Upper lobe of left lung (tissue), 6 donors: ENCODE results near the gene SPEF2. TPM values are rescaled to one million over a fixed set of nuclear protein-coding genes. Genes with fewer than 3 reads are reported as not detected.
A peak's percentile ranks its signal among the peaks of the same experiment; 100 is the strongest.

Source experiments
- ATAC-seq, 2 donors: fragments of 200-7000 bp; cut with Tn5 transposase; one replicate each; pipeline ENCODE4 v1.9.1; 2022; ENCODE audit warnings: mild to moderate bottlenecking in 2 of 2, moderate library complexity in 2 of 2; ENCODE audit not compliant: low FRiP score in 2 of 2
- DNase-seq, 2 donors: peaks; one replicate each; pipeline ENCODE4 v3.0.0-alpha.2; 2019 to 2020
- H3K27ac ChIP-seq, 4 donors: fragments of 200-600 bp; sonication (generic); one replicate each; pipeline ENCODE4 v1.5.1; 2016 to 2019
- H3K27me3 ChIP-seq, 4 donors: fragments of 200-600 bp; sonication (generic); one replicate each; pipeline ENCODE4 v1.5.1; 2017 to 2019
- H3K36me3 ChIP-seq, 4 donors: fragments of 200-600 bp; sonication (generic); one replicate each; pipeline ENCODE4 v1.5.1; 2016 to 2019
- H3K4me1 ChIP-seq, 4 donors: fragments of 200-600 bp; sonication (generic); one replicate each; pipeline ENCODE4 v1.5.1; 2018 to 2019
- H3K4me3 ChIP-seq, 4 donors: fragments of 200-600 bp; sonication (generic); one replicate each; pipeline ENCODE4 v1.5.1; 2017 to 2019; ENCODE audit warnings: mild to moderate bottlenecking in 2 of 4, moderate library complexity in 1 of 4
- H3K9me3 ChIP-seq, 4 donors: fragments of 200-600 bp; sonication (generic); one replicate each; pipeline ENCODE4 v1.5.1; 2018 to 2019
- EP300 ChIP-seq, 4 donors: sonication (generic); formaldehyde crosslinking; IDR thresholded peaks; one replicate each; pipeline ENCODE4 v1.5.1; 2017; ENCODE audit warnings: antibody characterized with exemption in 4 of 4, control low read depth in 2 of 4
- POLR2A ChIP-seq, 4 donors: fragments of 450-650 bp; IDR thresholded peaks; one replicate each; pipeline ENCODE4 v1.5.1; 2016 to 2017; ENCODE audit warnings: antibody characterized with exemption in 4 of 4, mild to moderate bottlenecking in 2 of 4
- POLR2AphosphoS5 ChIP-seq, 2 donors: sonication (generic); formaldehyde crosslinking; IDR thresholded peaks; one replicate each; pipeline ENCODE4 v1.5.1; 2017; ENCODE audit warnings: antibody characterized with exemption in 2 of 2
- WGBS, 2 donors: methylation state at CpG; one replicate each; pipeline ENCODE4 v1.1.5; 2017 to 2018; 5-methylcytosine and 5-hydroxymethylcytosine counted together
- total RNA-seq, 6 donors: library from RNA; depleted of rRNA in 4 of 6; stranded (reverse); fragments of >200 nt in 4 of 6; gene quantifications; one replicate each; pipeline versions ENCODE4 v1.1.0 to v1.2.1, GENCODE V29; 2016 to 2021
- TF ChIP-seq, protein P1 (sequence below), 6 experiments: fragments of 450-650 bp in 4 of 6; fragments of 200-600 bp in 2 of 6; sonication (generic) in 2 of 6; IDR thresholded peaks; one replicate each; pipeline ENCODE4 v1.5.1; 2016 to 2019; ENCODE audit warnings: antibody characterized with exemption in 6 of 6
- donor health status: DM: no; HTN: no; CAD: no; lungs with moderate emphysema.
- donor health status: DM: no; HTN: yes; CAD: no; lungs with severe emphysema.

Gene SPEF2
- total RNA-seq, 6 donors from 2014 or later: 6.6 to 95.3 (median 13.9) TPM

DNA sequence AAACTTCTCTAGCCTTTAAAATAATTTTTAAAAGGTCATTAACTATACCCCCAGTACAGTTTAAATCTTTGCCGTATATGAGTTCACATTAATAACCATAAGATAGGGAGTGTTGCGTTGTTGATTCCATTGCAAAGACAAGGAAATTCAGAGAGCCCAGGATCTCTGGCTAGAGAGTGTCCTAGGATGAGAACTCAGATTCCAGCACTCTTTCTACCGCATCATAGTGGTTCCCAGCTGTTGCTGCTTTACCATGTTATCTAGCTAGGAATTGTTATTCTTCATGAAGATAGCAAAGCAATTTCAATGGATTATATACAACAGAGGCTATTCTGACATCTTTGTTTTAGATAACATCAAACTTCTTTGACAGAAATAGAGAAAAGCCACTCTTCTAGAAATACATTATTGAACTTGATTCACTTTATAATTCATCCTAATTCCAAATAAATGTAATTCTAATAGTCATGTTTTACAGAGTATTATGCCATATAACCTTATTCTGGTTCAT lies 160.7 kb downstream of the SPEF2 start:
- TF ChIP-seq EP300 (IDR thresholded peaks at IDR 0.05) (no peak), POLR2A (IDR thresholded peaks at IDR 0.05) (no peak), POLR2AphosphoS5 (IDR thresholded peaks at IDR 0.05) (no peak)
- TF ChIP-seq, protein P1, sequence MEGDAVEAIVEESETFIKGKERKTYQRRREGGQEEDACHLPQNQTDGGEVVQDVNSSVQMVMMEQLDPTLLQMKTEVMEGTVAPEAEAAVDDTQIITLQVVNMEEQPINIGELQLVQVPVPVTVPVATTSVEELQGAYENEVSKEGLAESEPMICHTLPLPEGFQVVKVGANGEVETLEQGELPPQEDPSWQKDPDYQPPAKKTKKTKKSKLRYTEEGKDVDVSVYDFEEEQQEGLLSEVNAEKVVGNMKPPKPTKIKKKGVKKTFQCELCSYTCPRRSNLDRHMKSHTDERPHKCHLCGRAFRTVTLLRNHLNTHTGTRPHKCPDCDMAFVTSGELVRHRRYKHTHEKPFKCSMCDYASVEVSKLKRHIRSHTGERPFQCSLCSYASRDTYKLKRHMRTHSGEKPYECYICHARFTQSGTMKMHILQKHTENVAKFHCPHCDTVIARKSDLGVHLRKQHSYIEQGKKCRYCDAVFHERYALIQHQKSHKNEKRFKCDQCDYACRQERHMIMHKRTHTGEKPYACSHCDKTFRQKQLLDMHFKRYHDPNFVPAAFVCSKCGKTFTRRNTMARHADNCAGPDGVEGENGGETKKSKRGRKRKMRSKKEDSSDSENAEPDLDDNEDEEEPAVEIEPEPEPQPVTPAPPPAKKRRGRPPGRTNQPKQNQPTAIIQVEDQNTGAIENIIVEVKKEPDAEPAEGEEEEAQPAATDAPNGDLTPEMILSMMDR (IDR thresholded peaks at IDR 0.05): no peak
- no peak overlapping the region for H3K4me3 ChIP-seq
- H3K27ac ChIP-seq: no peak overlapping the region
- no peaks in the 10 kb centered on the region for H3K36me3 ChIP-seq
- DNase-seq: no peak
- 80 to 90% methylated on average over 3 of the region's 3 CpGs for WGBS, 2 donors
- H3K9me3 ChIP-seq: no peaks in the 10 kb centered on the region
- no peak for ATAC-seq
- H3K27me3 ChIP-seq: no peaks in the 10 kb centered on the region
- H3K4me1 ChIP-seq: peaks cover 0 to 10% (median 2%) of the 10 kb centered on the region in 4 donors

DNA sequence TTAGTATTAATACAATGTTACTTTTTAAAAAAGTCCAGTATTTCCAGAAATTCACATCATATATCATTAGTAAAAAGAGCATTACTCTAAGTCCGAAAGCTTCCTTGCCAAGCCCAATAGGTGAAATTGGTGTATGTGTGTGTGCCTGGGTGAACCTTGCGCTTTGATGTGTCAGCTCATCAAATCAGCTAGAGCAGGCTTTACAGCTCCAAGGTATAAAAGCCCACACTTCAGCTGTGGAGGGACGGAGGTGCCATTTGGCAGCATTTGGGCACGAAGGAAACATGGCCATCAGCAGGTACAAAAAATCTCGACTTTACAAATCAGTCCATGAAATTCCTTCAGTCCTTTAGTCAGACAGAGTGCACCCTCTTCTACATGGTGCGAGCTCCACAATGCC lies 162.6 kb downstream of the SPEF2 start:
- DNase-seq (no peak), ATAC-seq (no peak)
- peak overlapping the region in 2 of 4 donors; percentile 44 to 54 for H3K27ac ChIP-seq
- no peaks in the 10 kb centered on the region for H3K27me3 ChIP-seq
- H3K4me1 ChIP-seq: peaks cover 0 to 10% (median 2%) of the 10 kb centered on the region in 4 donors
- 93 to 97% methylated on average over 6 of the region's 6 CpGs for WGBS, 2 donors
- H3K4me3 ChIP-seq: no peak overlapping the region
- TF ChIP-seq, protein P1 (IDR thresholded peaks at IDR 0.05): no peak
- no peak for TF ChIP-seq POLR2A (IDR thresholded peaks at IDR 0.05)
- TF ChIP-seq EP300 (IDR thresholded peaks at IDR 0.05): no peak
- TF ChIP-seq POLR2AphosphoS5 (IDR thresholded peaks at IDR 0.05): no peak
- H3K9me3 ChIP-seq: no peaks in the 10 kb centered on the region
- no peaks in the 10 kb centered on the region for H3K36me3 ChIP-seq

DNA sequence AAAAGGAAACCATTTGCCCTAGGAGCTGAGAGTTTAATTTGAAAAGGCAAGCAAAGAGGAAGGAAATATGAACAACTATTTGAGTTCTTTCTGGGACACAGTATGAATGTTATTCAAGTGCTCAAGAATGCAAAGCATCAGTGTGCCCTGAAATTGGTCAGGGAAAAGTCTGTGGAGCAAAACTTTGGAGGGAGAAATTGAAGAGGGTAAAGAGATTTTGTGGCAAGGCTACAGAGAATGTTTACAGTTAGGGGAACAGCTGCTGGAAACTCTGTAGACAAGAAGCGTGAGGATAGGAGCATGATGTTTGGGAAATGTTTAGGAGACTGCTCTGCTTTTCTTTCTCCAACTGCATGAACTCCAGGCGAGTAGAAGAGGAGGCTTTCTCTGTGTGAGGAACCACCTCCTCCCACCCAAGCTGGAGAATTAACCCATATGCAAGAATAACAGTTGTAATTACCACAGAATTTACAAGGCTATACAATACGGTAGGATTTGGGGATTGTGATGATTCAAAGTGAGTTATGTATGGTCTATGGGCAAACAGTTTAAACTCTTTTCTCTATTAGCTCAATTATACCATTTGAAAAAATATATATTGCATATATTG lies 163.6 kb downstream of the SPEF2 start:
- TF ChIP-seq EP300 (IDR thresholded peaks at IDR 0.05): no peak
- no peak for TF ChIP-seq POLR2A (IDR thresholded peaks at IDR 0.05)
- TF ChIP-seq, protein P1 (IDR thresholded peaks at IDR 0.05): no peak
- no peak for TF ChIP-seq POLR2AphosphoS5 (IDR thresholded peaks at IDR 0.05)
- DNase-seq (no peak), ATAC-seq (no peak)
- H3K4me1 ChIP-seq: peaks cover 0 to 10% (median 2%) of the 10 kb centered on the region in 4 donors
- 38 to 43% methylated on average over 3 of the region's 3 CpGs for whole genome bisulfite sequencing, 2 donors
- H3K4me3 ChIP-seq: no peak overlapping the region
- no peaks in the 10 kb centered on the region for H3K27me3 ChIP-seq
- H3K36me3 ChIP-seq: no peaks in the 10 kb centered on the region
- H3K27ac ChIP-seq: peak overlapping the region in 3 of 4 donors; percentile 37 to 54 (median 44)
- no peaks in the 10 kb centered on the region for H3K9me3 ChIP-seq

DNA sequence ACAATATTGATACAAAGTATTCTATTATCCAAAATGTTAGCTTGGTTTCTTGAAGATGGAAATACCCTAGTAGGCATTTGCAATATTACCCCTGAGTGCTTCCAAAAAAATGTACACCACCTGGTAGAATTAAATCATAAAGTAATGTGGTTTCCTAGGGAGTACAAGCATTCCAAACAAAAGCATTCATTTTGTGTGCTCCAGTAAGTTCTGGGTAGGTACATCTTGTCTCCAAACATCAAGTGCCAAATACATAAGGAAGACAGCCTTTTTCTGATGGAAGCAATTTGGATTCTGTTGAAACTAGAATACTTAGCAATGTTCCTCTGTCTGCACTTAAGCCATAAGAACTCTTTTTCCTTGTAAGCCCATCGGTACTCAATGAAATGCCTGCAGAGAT lies 165.9 kb downstream of the SPEF2 start:
- Histone ChIP-seq H3K9me3 (no peaks in the 10 kb centered on the region), H3K36me3 (no peaks in the 10 kb centered on the region), H3K4me1 (peaks cover 0 to 10% (median 2%) of the 10 kb centered on the region in 4 donors), H3K4me3 (no peak overlapping the region), H3K27ac (no peak overlapping the region), H3K27me3 (no peaks in the 10 kb centered on the region)
- WGBS, 2 donors: 68 to 96% methylated on average over 1 of the region's 1 CpG
- no peak for ATAC-seq
- DNase-seq: no peak
- TF ChIP-seq POLR2AphosphoS5 (IDR thresholded peaks at IDR 0.05) (no peak), EP300 (IDR thresholded peaks at IDR 0.05) (no peak), POLR2A (IDR thresholded peaks at IDR 0.05) (no peak)
- TF ChIP-seq, protein P1 (IDR thresholded peaks at IDR 0.05): no peak
